Measurements from ENCODE around the gene DMAC2L. TPM values are rescaled to one million over a fixed set of nuclear protein-coding genes. Genes with fewer than 3 reads are reported as not detected.
A peak's percentile ranks its signal among the peaks of the same experiment; 100 is the strongest.

Gene DMAC2L
- total and polyA plus RNA-seq, 10 of the 15 experiments (the other 5 are each of a cell fraction or from before 2014, with no cell fraction given) = 9.5 to 76.3 (median 28.2) TPM

DNA sequence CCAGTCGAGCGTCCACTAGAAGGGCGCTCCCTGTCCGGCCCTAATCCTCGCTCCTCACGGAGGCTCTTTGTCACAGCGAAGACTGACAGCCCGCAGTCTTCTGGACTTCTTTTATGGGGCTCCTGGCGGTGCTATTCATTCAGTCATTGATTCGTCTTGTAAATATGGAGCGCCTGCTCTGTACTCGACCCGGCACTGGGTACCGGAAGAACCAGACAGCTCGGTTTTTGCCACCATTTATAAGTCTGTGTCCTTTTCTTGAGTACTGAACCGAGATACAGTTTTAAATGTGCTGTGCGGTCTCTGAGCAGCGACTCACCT lies 570 bp downstream of the DMAC2L start (continued):
- TF ChIP-seq, protein P1, sequence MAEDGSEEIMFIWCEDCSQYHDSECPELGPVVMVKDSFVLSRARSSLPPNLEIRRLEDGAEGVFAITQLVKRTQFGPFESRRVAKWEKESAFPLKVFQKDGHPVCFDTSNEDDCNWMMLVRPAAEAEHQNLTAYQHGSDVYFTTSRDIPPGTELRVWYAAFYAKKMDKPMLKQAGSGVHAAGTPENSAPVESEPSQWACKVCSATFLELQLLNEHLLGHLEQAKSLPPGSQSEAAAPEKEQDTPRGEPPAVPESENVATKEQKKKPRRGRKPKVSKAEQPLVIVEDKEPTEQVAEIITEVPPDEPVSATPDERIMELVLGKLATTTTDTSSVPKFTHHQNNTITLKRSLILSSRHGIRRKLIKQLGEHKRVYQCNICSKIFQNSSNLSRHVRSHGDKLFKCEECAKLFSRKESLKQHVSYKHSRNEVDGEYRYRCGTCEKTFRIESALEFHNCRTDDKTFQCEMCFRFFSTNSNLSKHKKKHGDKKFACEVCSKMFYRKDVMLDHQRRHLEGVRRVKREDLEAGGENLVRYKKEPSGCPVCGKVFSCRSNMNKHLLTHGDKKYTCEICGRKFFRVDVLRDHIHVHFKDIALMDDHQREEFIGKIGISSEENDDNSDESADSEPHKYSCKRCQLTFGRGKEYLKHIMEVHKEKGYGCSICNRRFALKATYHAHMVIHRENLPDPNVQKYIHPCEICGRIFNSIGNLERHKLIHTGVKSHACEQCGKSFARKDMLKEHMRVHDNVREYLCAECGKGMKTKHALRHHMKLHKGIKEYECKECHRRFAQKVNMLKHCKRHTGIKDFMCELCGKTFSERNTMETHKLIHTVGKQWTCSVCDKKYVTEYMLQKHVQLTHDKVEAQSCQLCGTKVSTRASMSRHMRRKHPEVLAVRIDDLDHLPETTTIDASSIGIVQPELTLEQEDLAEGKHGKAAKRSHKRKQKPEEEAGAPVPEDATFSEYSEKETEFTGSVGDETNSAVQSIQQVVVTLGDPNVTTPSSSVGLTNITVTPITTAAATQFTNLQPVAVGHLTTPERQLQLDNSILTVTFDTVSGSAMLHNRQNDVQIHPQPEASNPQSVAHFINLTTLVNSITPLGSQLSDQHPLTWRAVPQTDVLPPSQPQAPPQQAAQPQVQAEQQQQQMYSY (CRISPR knock-in tag; IDR thresholded peaks at IDR 0.05) = no peak
- TF ChIP-seq ASH2L (IDR thresholded peaks at IDR 0.05; ENCODE audit: borderline replicate concordance, low read depth) = 0 out of 2 replicates have a peak, but pooled peaks have one; percentile 21
- TF ChIP-seq TAF1 (IDR thresholded peaks at IDR 0.05; ENCODE audit: borderline replicate concordance, low read depth, low read length) = peak; percentile 24; the same call in 1 of the 2 replicates
- no peak for TF ChIP-seq ESRRA (IDR thresholded peaks at IDR 0.05; ENCODE audit: low read length)
- TF ChIP-seq, protein P2, sequence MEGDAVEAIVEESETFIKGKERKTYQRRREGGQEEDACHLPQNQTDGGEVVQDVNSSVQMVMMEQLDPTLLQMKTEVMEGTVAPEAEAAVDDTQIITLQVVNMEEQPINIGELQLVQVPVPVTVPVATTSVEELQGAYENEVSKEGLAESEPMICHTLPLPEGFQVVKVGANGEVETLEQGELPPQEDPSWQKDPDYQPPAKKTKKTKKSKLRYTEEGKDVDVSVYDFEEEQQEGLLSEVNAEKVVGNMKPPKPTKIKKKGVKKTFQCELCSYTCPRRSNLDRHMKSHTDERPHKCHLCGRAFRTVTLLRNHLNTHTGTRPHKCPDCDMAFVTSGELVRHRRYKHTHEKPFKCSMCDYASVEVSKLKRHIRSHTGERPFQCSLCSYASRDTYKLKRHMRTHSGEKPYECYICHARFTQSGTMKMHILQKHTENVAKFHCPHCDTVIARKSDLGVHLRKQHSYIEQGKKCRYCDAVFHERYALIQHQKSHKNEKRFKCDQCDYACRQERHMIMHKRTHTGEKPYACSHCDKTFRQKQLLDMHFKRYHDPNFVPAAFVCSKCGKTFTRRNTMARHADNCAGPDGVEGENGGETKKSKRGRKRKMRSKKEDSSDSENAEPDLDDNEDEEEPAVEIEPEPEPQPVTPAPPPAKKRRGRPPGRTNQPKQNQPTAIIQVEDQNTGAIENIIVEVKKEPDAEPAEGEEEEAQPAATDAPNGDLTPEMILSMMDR (IDR thresholded peaks at IDR 0.05 in 2 of 3, conservative IDR thresholded peaks at IDR 0.05 in 1 of 3; ENCODE audit: control insufficient read depth in 2 of 3, extremely low read depth in 1 of 3, insufficient read depth in 1 of 3, low read depth in 3 of 3, low read length in 3 of 3) = no peak
- no peak for TF ChIP-seq EP300 (IDR thresholded peaks at IDR 0.05; ENCODE audit: borderline replicate concordance in 1 of 2, control insufficient read depth in 1 of 2, low read depth in 2 of 2, low read length in 2 of 2)
- 0 out of 2 replicates have a peak, but pooled peaks have one; percentile 29 for TF ChIP-seq CREB1 (IDR thresholded peaks at IDR 0.05; ENCODE audit: low read depth)
- no peak for TF ChIP-seq CHD2 (IDR thresholded peaks at IDR 0.05; ENCODE audit: borderline replicate concordance, low read depth, low read length)
- no peak for TF ChIP-seq CBX3 (IDR thresholded peaks at IDR 0.05; ENCODE audit: borderline replicate concordance, low read depth)
- TF ChIP-seq STAT3 (IDR thresholded peaks at IDR 0.05; ENCODE audit: low read depth, low read length) = no peak
- no peak for TF ChIP-seq POLR2AphosphoS2 (IDR thresholded peaks at IDR 0.05; ENCODE audit: low read depth, low read length)
- TF ChIP-seq, protein P3, sequence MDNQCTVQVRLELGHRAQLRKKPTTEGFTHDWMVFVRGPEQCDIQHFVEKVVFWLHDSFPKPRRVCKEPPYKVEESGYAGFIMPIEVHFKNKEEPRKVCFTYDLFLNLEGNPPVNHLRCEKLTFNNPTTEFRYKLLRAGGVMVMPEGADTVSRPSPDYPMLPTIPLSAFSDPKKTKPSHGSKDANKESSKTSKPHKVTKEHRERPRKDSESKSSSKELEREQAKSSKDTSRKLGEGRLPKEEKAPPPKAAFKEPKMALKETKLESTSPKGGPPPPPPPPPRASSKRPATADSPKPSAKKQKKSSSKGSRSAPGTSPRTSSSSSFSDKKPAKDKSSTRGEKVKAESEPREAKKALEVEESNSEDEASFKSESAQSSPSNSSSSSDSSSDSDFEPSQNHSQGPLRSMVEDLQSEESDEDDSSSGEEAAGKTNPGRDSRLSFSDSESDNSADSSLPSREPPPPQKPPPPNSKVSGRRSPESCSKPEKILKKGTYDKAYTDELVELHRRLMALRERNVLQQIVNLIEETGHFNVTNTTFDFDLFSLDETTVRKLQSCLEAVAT (IDR thresholded peaks at IDR 0.05) = 0 out of 2 replicates have a peak, but pooled peaks have one; percentile 10
- TF ChIP-seq IRF4 (IDR thresholded peaks at IDR 0.05; ENCODE audit: low read depth, low read length) = no peak
- TF ChIP-seq CHD4 (IDR thresholded peaks at IDR 0.05) = no peak
- TF ChIP-seq, protein P4, sequence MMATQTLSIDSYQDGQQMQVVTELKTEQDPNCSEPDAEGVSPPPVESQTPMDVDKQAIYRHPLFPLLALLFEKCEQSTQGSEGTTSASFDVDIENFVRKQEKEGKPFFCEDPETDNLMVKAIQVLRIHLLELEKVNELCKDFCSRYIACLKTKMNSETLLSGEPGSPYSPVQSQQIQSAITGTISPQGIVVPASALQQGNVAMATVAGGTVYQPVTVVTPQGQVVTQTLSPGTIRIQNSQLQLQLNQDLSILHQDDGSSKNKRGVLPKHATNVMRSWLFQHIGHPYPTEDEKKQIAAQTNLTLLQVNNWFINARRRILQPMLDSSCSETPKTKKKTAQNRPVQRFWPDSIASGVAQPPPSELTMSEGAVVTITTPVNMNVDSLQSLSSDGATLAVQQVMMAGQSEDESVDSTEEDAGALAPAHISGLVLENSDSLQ (IDR thresholded peaks at IDR 0.05) = peak; percentile 88
- TF ChIP-seq BRCA1 (IDR thresholded peaks at IDR 0.05; ENCODE audit: low read depth, low read length) = no peak
- TF ChIP-seq, protein P5, sequence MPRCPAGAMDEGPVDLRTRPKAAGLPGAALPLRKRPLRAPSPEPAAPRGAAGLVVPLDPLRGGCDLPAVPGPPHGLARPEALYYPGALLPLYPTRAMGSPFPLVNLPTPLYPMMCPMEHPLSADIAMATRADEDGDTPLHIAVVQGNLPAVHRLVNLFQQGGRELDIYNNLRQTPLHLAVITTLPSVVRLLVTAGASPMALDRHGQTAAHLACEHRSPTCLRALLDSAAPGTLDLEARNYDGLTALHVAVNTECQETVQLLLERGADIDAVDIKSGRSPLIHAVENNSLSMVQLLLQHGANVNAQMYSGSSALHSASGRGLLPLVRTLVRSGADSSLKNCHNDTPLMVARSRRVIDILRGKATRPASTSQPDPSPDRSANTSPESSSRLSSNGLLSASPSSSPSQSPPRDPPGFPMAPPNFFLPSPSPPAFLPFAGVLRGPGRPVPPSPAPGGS (IDR thresholded peaks at IDR 0.05; ENCODE audit: borderline replicate concordance, insufficient read depth, low read depth, low read length, poor library complexity, severe bottlenecking) = no peak
- 0 out of 3 replicates have a peak, but pooled peaks have one; percentile 43 for TF ChIP-seq POU2F2 (IDR thresholded peaks at IDR 0.05; ENCODE audit: borderline replicate concordance, low read depth, low read length)
- TF ChIP-seq POLR2AphosphoS5 (IDR thresholded peaks at IDR 0.05; ENCODE audit: low read length) = no peak; the same call in 1 of the 2 replicates
